ENCODE results near the gene CRYAA. TPM values are rescaled to one million over a fixed set of nuclear protein-coding genes. Genes with fewer than 3 reads are reported as not detected.

Gene CRYAA
- total and polyA plus RNA-seq, 2 donors (not counting 3 experiments of a cell fraction or from before 2014, with no cell fraction given) = not detected

GRCh38 chr21:43188181-43188580 is 19.4 kb downstream of the CRYAA start:
- Histone ChIP-seq H3K36me3 (ENCODE audit: control insufficient read depth in 2 of 2, extremely low read depth in 1 of 2, insufficient read depth in 2 of 2, low read length in 2 of 2) (no peaks in the 10 kb centered on the region), H3K9ac (replicated peaks; ENCODE audit: extremely low read depth, insufficient read depth, low read length) (no peak overlapping the region), H3K4me1 (ENCODE audit: control insufficient read depth, extremely low read depth, insufficient read depth, low read length) (no peaks in the 10 kb centered on the region), H3K4me2 (ENCODE audit: insufficient read depth, low read length) (no peak overlapping the region), H3K27me3 (ENCODE audit: control insufficient read depth in 2 of 2, insufficient read depth in 2 of 2, low read length in 2 of 2) (peaks cover 2 to 6% of the 10 kb centered on the region in 2 experiments), H3K79me2 (ENCODE audit: control insufficient read depth, insufficient read depth, low read length) (no peaks in the 10 kb centered on the region), H4K20me1 (replicated peaks; ENCODE audit: control insufficient read depth, extremely low read depth, insufficient read depth, low read length) (no peaks in the 10 kb centered on the region), H3K9me3 (replicated peaks; ENCODE audit: control insufficient read depth, insufficient read depth, low read length) (no peaks in the 10 kb centered on the region), H3K27ac (ENCODE audit: insufficient read depth, low read depth, low read length) (no peak overlapping the region), H2AFZ (ENCODE audit: low read depth, low read length) (no peak overlapping the region), H3K9me1 (replicated peaks; ENCODE audit: control insufficient read depth, extremely low read depth, insufficient read depth, low read length) (no peaks in the 10 kb centered on the region), H3K4me3 (replicated peaks in 1 of 3; ENCODE audit: insufficient read depth in 1 of 3, low read depth in 1 of 3, low read length in 3 of 3) (no peak overlapping the region)
- ChIA-PET CTCF (no interaction called here), POLR2A (no interaction called here)
- no TSS peak for BruUV-seq (replicated peaks)
- DNase-seq (ENCODE audit: low read depth, low spot score) (no peak), FAIRE-seq (no peak)
- TF ChIP-seq POLR2AphosphoS5 (IDR thresholded peaks at IDR 0.05; ENCODE audit: insufficient read depth, low read depth, low read length) = no peak
- TF ChIP-seq FOS (IDR thresholded peaks at IDR 0.05; ENCODE audit: borderline replicate concordance, insufficient read depth, low read length) = no peak
- TF ChIP-seq POLR2A (IDR thresholded peaks at IDR 0.05; ENCODE audit: low read depth, low read length) = no peak
- no peak for TF ChIP-seq MYC (IDR thresholded peaks at IDR 0.05; ENCODE audit: low read depth, low read length)
- TF ChIP-seq CTCF (IDR thresholded peaks at IDR 0.05; ENCODE audit: extremely low read depth in 1 of 2, insufficient read depth in 1 of 2, low read depth in 1 of 2, low read length in 2 of 2) = no peak
- TF ChIP-seq JUN (IDR thresholded peaks at IDR 0.05; ENCODE audit: borderline replicate concordance, insufficient read depth, insufficient read length, low read depth) = no peak
- no peak for TF ChIP-seq MAX (IDR thresholded peaks at IDR 0.05; ENCODE audit: insufficient read depth, insufficient read length)
- TF ChIP-seq GATA2 (IDR thresholded peaks at IDR 0.05; ENCODE audit: insufficient read depth, insufficient read length, low read depth, low read length) = no peak
- no peak for TF ChIP-seq EZH2 (IDR thresholded peaks at IDR 0.05; ENCODE audit: borderline replicate concordance, low read depth, low read length, severe bottlenecking)
- dilution Hi-C loops (cut with MboI; ENCODE audit: extremely low pct_ligation_motif_present, low sequenced_read_pairs) = no loop called here
- intact Hi-C loops (cut with micrococcal nuclease) = no loop called here

All from endothelial cell of umbilical vein (primary cell).